Activated CD4-positive, alpha-beta T cell treated with anti-CD3 and anti-CD28 coated beads, Interleukin-2, amount 10 ng/mL, durations not matched to agents 7 days and 5 days (primary cell): ENCODE measurements around the gene GRM7. TPM values are rescaled to one million over a fixed set of nuclear protein-coding genes. Genes with fewer than 3 reads are reported as not detected.

ENCODE experiments used
- CTCF ChIA-PET: fragments of 350-600 bp; sonication (Branson Sonifier 250); formaldehyde crosslinking; loops from one replicate; lab custom pipeline; 2021; ENCODE audit warnings: antibody characterized with exemption; lab: Charles Lee
- POLR2A ChIA-PET: fragments of 350-600 bp; sonication (Branson Sonifier 250); formaldehyde crosslinking; loops from one replicate; lab custom pipeline; 2021; ENCODE audit warnings: antibody characterized with exemption; lab: Charles Lee
- DNase-seq: peaks from one replicate; pipeline ENCODE4 v3.0.0-alpha.2; 2020
- H3K27ac Mint-ChIP-seq: one replicate; pipeline ENCODE4 v1.8.0; 2021; ENCODE audit warnings: mild to moderate bottlenecking, moderate library complexity, mixed read lengths
- H3K27me3 Mint-ChIP-seq: one replicate; pipeline ENCODE4 v1.8.0; 2021; ENCODE audit warnings: mixed read lengths
- H3K36me3 Mint-ChIP-seq: one replicate; pipeline ENCODE4 v1.8.0; 2021; ENCODE audit warnings: low read depth, mixed read lengths
- H3K4me1 Mint-ChIP-seq: one replicate; pipeline ENCODE4 v1.8.0; 2021; ENCODE audit warnings: mixed read lengths
- H3K4me3 Mint-ChIP-seq: one replicate; pipeline ENCODE4 v1.8.0; 2021; ENCODE audit warnings: mild to moderate bottlenecking, moderate library complexity, mixed read lengths
- H3K9me3 Mint-ChIP-seq: one replicate; pipeline ENCODE4 v1.8.0; 2021; ENCODE audit warnings: mixed read lengths
- total RNA-seq, 2 experiments: library from RNA; stranded (reverse); gene quantifications; one replicate each; pipeline ENCODE4 v1.2.3, GENCODE V29; 2021

Gene GRM7
- total RNA-seq, 2 experiments from 2014 or later: not detected

DNA sequence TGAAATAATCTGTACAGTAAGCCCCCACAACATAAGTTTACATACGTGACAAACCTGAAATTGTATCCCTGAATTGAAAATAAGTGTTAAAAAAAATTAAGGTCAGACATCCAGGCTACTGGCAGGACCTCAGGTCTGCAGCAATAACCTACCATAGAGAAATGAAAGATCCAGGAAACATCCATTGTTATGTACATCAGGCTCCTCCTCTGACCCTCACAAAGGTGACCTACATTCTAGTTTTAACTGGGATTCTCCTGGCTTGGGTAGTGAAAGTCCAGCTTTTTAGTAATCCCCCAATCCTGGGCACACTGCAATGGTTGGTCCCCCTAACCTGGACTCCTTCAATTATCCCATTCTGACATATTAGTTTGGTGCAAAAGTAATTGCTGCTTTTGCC, 891.1 kb downstream of the GRM7 start:
- no peak for DNase-seq
- ChIA-PET CTCF (no interaction called here), POLR2A (no interaction called here)
- Mint-ChIP-seq H3K36me3 (no peaks in the 10 kb centered on the region), H3K4me3 (no peak overlapping the region), H3K27ac (no peak overlapping the region), H3K27me3 (no peaks in the 10 kb centered on the region), H3K4me1 (peaks cover 2% of the 10 kb centered on the region), H3K9me3 (no peaks in the 10 kb centered on the region)

DNA sequence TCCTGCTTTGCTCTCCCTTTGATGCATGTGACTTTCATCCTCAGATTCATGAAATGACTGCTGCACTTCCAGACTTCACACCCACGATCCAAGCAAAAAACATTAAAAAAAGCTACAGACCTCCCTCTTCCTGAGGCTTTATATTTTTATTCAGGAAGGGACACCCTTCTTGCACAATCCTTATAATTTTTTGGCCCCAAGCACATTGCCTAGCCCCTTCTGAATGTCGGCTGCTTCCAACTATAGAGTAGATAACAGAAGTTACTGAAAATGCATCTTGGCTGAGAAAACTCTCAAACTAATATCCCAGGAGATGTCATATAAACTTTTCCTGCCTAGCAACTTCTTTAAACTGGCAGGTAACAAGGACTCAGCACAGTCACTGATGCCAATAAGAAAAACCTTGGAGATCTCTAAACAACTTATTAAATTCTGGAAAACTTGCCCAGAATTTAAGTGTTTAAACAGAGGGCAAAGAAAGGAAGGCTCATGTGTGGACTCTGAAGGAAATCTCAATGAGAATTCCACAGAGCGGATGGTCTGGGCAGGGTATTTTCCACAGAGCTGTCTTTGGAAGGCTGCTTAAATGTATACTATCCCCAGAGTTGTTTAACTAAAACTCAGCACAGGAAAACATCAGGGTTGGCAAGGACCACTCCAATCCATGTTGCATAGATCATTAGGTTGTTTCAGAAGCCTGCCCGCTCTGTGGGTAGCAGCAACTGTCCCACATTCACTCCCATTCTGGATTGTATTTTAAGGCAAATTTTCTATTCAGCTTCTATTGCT, 893.9 kb downstream of the GRM7 start:
- Mint-ChIP-seq H3K27ac (no peak overlapping the region), H3K27me3 (no peaks in the 10 kb centered on the region), H3K4me3 (no peak overlapping the region), H3K36me3 (no peaks in the 10 kb centered on the region), H3K4me1 (peaks cover 2% of the 10 kb centered on the region), H3K9me3 (no peaks in the 10 kb centered on the region)
- no peak for DNase-seq
- ChIA-PET POLR2A (no interaction called here), CTCF (no interaction called here)

- Mint-ChIP-seq H3K4me3 (no peak overlapping the region), H3K27ac (no peak overlapping the region), H3K4me1 (no peaks in the 10 kb centered on the region), H3K27me3 (no peaks in the 10 kb centered on the region), H3K36me3 (no peaks in the 10 kb centered on the region), H3K9me3 (peaks cover 1% of the 10 kb centered on the region)
- POLR2A ChIA-PET: no interaction called here
- no peak for DNase-seq
- CTCF ChIA-PET: no interaction called here
These were observed 898.7 kb downstream of the GRM7 start for GRCh38 chr3:7759630-7760029.

- Mint-ChIP-seq H3K4me3 (no peak overlapping the region), H3K27me3 (no peaks in the 10 kb centered on the region), H3K27ac (no peak overlapping the region), H3K36me3 (no peaks in the 10 kb centered on the region), H3K9me3 (peaks cover 5% of the 10 kb centered on the region), H3K4me1 (no peaks in the 10 kb centered on the region)
- POLR2A ChIA-PET: no interaction called here
- DNase-seq: no peak
- CTCF ChIA-PET: no interaction called here
These were observed 899.8 kb downstream of the GRM7 start for GRCh38 chr3:7760718-7761117.

- Mint-ChIP-seq H3K36me3 (no peaks in the 10 kb centered on the region), H3K4me3 (no peak overlapping the region), H3K9me3 (peaks cover 5% of the 10 kb centered on the region), H3K4me1 (no peaks in the 10 kb centered on the region), H3K27me3 (no peaks in the 10 kb centered on the region), H3K27ac (no peak overlapping the region)
- no peak for DNase-seq
- CTCF ChIA-PET: no interaction called here
- POLR2A ChIA-PET: no interaction called here
These were observed 903.2 kb downstream of the GRM7 start for GRCh38 chr3:7764115-7764514.

GRCh38 chr3:7766530-7766929, 905.6 kb downstream of the GRM7 start:
- H3K4me3 Mint-ChIP-seq: no peak overlapping the region
- no peaks in the 10 kb centered on the region for H3K4me1 Mint-ChIP-seq
- ChIA-PET POLR2A (no interaction called here), CTCF (no interaction called here)
- no peaks in the 10 kb centered on the region for H3K36me3 Mint-ChIP-seq
- DNase-seq: no peak
- H3K27me3 Mint-ChIP-seq: no peaks in the 10 kb centered on the region
- no peak overlapping the region for H3K27ac Mint-ChIP-seq
- H3K9me3 Mint-ChIP-seq: peaks cover 5% of the 10 kb centered on the region

DNA sequence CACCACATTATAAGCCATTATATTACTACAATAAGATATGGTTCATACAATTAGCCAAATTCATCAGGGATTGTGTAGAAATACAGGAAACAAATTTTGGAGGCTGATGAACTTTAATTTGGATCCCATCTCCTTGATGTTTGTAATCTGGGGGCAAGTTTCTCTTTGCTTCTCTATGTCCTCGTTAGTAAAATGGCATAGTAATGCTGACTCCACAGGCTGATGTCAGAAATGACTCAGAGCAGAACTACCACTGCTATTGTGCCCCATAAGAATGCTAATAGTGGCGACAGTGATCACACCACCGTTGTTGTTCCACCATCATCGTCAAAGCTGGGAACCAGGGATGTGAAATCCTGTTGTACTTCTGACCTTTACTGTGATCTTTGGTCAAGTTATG, 918.4 kb downstream of the GRM7 start:
- H3K9me3 Mint-ChIP-seq: no peaks in the 10 kb centered on the region
- no peaks in the 10 kb centered on the region for H3K27me3 Mint-ChIP-seq
- H3K27ac Mint-ChIP-seq: no peak overlapping the region
- H3K4me3 Mint-ChIP-seq: no peak overlapping the region
- ChIA-PET POLR2A (no interaction called here), CTCF (no interaction called here)
- no peaks in the 10 kb centered on the region for H3K36me3 Mint-ChIP-seq
- DNase-seq: no peak
- no peaks in the 10 kb centered on the region for H3K4me1 Mint-ChIP-seq

DNA sequence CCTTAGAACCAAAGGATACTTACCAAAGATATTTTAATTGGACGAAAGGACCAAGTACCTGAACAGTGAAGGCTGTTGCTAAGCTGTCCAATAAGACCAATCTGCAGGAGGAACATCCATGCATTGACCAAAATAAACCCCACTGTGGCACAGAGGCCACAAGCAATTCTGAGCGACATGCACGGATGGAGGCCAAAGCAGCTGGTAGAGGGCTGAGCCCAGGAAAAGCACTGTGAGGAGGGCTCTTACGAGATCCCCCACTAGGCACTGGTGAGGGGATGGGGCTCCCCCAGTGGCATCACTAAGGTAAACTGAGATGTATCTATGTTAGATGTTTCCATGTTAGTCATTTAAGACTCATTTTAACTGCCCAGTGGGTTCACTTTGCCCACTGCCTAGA, 920.5 kb downstream of the GRM7 start:
- DNase-seq: no peak
- no peaks in the 10 kb centered on the region for H3K27me3 Mint-ChIP-seq
- H3K36me3 Mint-ChIP-seq: no peaks in the 10 kb centered on the region
- no peaks in the 10 kb centered on the region for H3K9me3 Mint-ChIP-seq
- CTCF ChIA-PET: no interaction called here
- no peaks in the 10 kb centered on the region for H3K4me1 Mint-ChIP-seq
- H3K4me3 Mint-ChIP-seq: no peak overlapping the region
- H3K27ac Mint-ChIP-seq: no peak overlapping the region
- POLR2A ChIA-PET: no interaction called here

DNA sequence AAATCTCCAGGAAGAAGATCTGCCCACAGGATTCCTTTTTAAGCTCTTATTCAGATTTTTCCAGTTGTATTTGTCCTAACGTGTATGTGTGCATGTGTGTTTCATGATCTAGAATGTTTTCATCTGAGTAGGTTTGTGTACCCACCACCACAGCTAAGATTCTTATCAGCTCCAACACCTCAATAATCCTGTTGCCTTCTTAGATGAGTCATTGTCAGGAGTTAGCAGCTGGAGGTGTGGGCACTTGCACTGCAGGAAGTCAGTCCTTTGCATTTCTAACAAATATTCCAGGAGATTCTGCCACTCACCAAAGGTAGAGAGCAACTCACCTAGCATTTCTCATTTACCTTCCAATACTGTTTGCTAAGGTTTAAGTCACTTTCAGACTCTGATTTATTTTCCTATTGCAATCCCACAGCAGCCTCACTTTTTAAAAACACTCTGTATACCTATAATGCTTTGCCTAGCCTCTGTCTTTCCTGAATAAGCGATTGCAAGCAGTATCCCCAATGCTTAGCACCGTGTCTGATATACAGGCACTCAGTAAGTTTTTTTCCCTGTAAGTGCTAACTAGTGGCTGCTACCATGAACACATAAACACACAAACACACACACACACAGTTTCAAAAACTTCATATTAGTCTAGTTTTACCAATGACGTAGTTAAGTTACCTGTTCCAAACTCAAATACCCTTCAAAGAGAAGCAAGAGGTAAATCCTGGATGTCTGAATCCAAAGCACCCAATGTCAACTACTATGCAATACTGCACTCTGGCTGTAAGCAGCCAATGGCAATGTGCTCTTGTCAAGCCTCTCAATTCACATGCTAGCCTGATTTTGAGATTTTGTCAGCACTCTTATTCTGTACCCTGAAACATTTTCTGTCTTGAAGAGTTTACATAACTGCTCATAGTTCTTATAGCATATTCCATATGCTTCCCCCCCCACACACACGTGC, 927.2 kb downstream of the GRM7 start:
- Mint-ChIP-seq H3K4me3 (no peak overlapping the region), H3K9me3 (peaks cover 7% of the 10 kb centered on the region), H3K36me3 (no peaks in the 10 kb centered on the region), H3K27ac (no peak overlapping the region), H3K4me1 (no peaks in the 10 kb centered on the region), H3K27me3 (no peaks in the 10 kb centered on the region)
- DNase-seq: no peak
- CTCF ChIA-PET: interaction anchor here (0.6 kb wide), 1 partner anchor 239 kb away, joined by 3 read pairs; no protein-coding TSS in a partner anchor
- POLR2A ChIA-PET: no interaction called here

- Mint-ChIP-seq H3K27me3 (no peaks in the 10 kb centered on the region), H3K9me3 (peaks cover 7% of the 10 kb centered on the region), H3K4me3 (no peak overlapping the region), H3K36me3 (no peaks in the 10 kb centered on the region), H3K4me1 (no peaks in the 10 kb centered on the region), H3K27ac (no peak overlapping the region)
- CTCF ChIA-PET: no interaction called here
- no peak for DNase-seq
- POLR2A ChIA-PET: no interaction called here
These were observed 928.0 kb downstream of the GRM7 start for GRCh38 chr3:7788881-7789280.

DNA sequence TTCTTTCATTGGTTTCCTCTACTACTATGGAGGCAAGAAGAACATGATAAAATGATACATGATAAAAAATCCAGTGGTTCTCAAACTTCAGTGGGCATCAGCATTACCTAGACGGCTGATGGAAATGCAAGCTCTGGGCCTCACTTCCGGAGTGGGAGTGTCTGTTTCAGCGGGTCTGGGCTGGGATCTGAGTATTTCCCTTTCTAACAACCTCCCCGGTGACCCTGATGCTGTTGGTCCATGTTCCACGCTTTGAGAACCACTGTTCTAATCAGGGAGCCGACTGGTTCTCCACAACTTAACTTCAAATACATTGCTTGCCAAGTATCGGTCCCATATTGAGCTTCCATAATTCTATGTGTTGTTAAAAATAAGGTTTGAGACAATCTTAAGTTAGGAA, 928.4 kb downstream of the GRM7 start:
- no peak overlapping the region for H3K4me3 Mint-ChIP-seq
- no peaks in the 10 kb centered on the region for H3K36me3 Mint-ChIP-seq
- H3K4me1 Mint-ChIP-seq: no peaks in the 10 kb centered on the region
- POLR2A ChIA-PET: no interaction called here
- no peaks in the 10 kb centered on the region for H3K27me3 Mint-ChIP-seq
- H3K9me3 Mint-ChIP-seq: peaks cover 7% of the 10 kb centered on the region
- no peak overlapping the region for H3K27ac Mint-ChIP-seq
- CTCF ChIA-PET: no interaction called here
- no peak for DNase-seq

GRCh38 chr3:7790141-7790540, 929.2 kb downstream of the GRM7 start:
- ChIA-PET CTCF (no interaction called here), POLR2A (no interaction called here)
- DNase-seq: no peak
- no peaks in the 10 kb centered on the region for H3K36me3 Mint-ChIP-seq
- H3K4me3 Mint-ChIP-seq: no peak overlapping the region
- peaks cover 7% of the 10 kb centered on the region for H3K9me3 Mint-ChIP-seq
- H3K27me3 Mint-ChIP-seq: no peaks in the 10 kb centered on the region
- no peaks in the 10 kb centered on the region for H3K4me1 Mint-ChIP-seq
- no peak overlapping the region for H3K27ac Mint-ChIP-seq
